Cardiac fibroblast (primary cell): ENCODE results near the gene CHST7.

ENCODE experiments used
- DNase-seq, 2 donors: peaks; one replicate each; pipeline versions ENCODE4 v3.0.0 to v3.0.0-alpha.2; 2010; ENCODE audit warnings: low read depth in 2 of 2
- H3K4me3 ChIP-seq, 2 donors: replicated peaks in 1 of 2; 1 replicate in 1 of 2; 2 replicates in 1 of 2; pipeline ENCODE4 v1.5.1; 2011; ENCODE audit warnings: low read depth in 2 of 2, low read length in 2 of 2, mild to moderate bottlenecking in 2 of 2, moderate library complexity in 1 of 2
- CTCF ChIP-seq: IDR thresholded peaks from one replicate; pipeline ENCODE4 v1.5.1; 2011; ENCODE audit warnings: low read depth, mild to moderate bottlenecking, low read length, inconsistent platforms

CHST7 gene

GRCh38 chrX:46547857-46548256 lies 25.7 kb upstream of the CHST7 start:
- peak; percentile 68 to 74 for DNase-seq
- no peak for TF ChIP-seq CTCF
- H3K4me3 ChIP-seq: no peak overlapping the region

- TF ChIP-seq CTCF: no peak
- no peak for DNase-seq
- H3K4me3 ChIP-seq: no peak overlapping the region
These were observed 23.7 kb upstream of the CHST7 start for GRCh38 chrX:46549914-46550313.

GRCh38 chrX:46551494-46552128 lies 22.0 kb upstream of the CHST7 start:
- peak; percentile 32 to 78 for DNase-seq
- H3K4me3 ChIP-seq: no peak overlapping the region
- no peak for TF ChIP-seq CTCF

GRCh38 chrX:46553935-46554334 lies 19.6 kb upstream of the CHST7 start:
- DNase-seq: no peak
- no peak overlapping the region for H3K4me3 ChIP-seq
- no peak for TF ChIP-seq CTCF

GRCh38 chrX:46554942-46555341 lies 18.6 kb upstream of the CHST7 start:
- peak; percentile 30 for TF ChIP-seq CTCF
- no peak overlapping the region for H3K4me3 ChIP-seq
- peak; percentile 57 to 60 for DNase-seq

GRCh38 chrX:46559062-46559461 lies 14.5 kb upstream of the CHST7 start:
- TF ChIP-seq CTCF: no peak
- H3K4me3 ChIP-seq: no peak overlapping the region
- DNase-seq: peak in 1 of 2 donors; percentile 56
